ENCODE data around the gene RASGRP1.

DNA sequence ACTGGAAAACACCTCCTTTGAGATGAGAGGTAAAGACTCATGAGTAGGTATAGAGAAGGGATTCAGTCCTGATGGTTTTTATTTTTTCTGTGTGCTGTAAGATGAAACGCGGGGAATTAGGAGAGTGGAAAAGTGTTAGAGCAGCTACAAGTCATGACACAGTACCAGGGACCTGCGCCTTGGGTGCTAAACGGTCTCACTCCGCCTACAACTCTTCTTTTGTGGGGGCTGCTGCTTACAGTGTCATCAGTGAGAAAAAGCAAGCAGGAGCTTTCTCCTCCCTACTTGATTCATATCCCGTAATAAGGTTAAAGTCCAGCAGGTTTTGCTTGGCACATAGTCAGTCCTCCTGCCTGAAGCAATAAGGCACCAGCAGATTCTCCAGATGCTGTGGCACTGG, 39.1 kb downstream of the RASGRP1 start:
- no peak for TF ChIP-seq CTCF (IDR thresholded peaks at IDR 0.05)
- TF ChIP-seq POLR2A (IDR thresholded peaks at IDR 0.05) = no peak

All from suprapubic skin (tissue), 3 donors.